HG03280 (cell line): Measurements from ENCODE around the gene CAPZB.
"Not testable (repeated sequence)": the region's sequence is repeated elsewhere in the genome, so short reads cannot be mapped to it uniquely, and the experiment has no call there.

Source experiments
- ATAC-seq: cut with Tn5 transposase; IDR thresholded peaks from one replicate; pipeline ENCODE4 v1.9.1; 2021; ENCODE audit warnings: mild to moderate bottlenecking, moderate library complexity; ENCODE audit not compliant: unreplicated experiment

The CAPZB gene

DNA sequence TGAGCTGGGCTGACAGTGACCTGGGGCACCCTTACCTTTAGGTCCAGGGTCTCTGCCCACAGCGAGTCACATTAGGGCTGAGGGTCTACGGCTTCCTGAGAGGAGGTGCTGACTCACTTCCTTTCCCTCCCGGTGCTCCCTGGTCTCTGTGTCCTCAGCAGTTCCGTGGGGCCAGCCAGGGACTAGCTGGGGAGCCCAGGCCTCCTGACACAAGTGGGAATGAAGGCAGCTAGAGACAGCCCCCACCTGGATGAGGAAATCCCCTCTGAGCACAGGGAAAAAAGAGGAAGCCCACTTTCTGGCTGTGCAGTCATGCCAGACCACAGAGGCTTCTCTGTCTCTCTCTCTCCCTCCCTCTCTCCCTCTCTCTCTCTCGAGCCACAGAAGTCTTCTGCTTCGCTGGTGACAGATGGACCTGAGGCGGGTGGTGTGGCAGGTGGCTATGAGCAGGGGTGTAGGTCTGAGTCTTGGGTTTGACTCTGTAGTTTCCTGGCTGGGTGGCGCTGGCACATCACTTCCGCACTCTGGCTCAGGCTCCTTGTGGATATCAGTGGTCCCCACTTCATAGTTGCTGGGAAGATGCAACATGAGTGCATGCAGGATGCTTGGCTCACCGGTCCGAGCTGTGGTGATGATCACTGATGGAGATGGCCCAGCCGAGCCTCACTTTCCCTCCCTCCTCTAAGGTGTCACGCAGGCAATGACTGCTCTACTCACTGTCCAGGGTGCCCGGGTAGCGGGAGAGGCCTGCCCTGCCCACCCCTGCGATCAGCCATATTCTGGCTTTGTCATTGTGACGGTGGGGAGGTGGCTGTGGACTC is 169.8 kb downstream of the CAPZB start:
- ATAC-seq, result no peak

- ATAC-seq, result no peak
These were observed 171.1 kb downstream of the CAPZB start for GRCh38 chr1:19313961-19314882.

DNA sequence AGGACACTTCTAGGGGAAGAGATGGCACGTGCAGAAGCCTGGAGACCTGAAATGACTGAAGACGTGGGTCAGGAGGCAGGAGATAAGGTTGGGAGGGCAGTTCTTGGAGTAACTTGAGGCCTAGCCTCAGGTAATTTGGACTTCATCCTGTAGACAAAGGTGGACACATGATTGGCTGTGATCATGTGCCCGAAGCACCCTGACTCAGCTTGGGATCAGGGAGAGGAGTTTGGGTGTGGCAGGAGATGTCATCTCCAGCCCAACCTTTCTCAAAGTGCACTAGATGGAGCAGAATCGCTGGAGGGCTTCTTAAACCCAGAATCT is 171.7 kb downstream of the CAPZB start:
- no peak for ATAC-seq

- ATAC-seq, result peak; percentile 9
These were observed 172.3 kb downstream of the CAPZB start for GRCh38 chr1:19312782-19313635.

- ATAC-seq, result peak; percentile 80
These were observed 173.2 kb downstream of the CAPZB start, which contains the start of the genes AKR7A2 and SLC66A1 for GRCh38 chr1:19311931-19312781. Gene AKR7A2, minus strand, starts transcription at chr1:19312144. Its CDS starts 20 bp downstream, at chr1:19312124. Gene SLC66A1, plus strand, starts transcription at chr1:19312326. Its CDS starts 5,352 bp downstream, at chr1:19317678.

DNA sequence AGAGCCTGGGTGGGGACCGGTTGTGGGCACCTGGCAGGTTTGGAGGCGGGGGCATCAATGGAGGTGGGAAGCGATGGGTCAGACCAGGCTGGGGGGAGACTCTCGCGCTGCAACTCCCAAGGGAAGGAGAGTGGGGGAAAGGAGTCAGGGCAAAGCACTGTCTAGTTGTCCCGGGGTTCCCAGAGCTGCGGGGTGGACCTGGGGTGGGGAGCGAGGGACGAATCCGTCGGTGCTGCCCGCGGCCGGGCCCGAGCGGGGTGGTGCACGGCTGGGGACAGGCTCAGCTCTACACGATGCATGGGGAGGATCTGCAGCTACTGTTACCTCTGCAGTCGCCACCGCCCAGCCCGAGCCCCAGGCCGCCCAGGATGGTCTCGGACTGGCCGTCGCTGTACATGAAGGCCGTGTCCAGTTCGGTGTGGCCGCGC is 173.8 kb downstream of the CAPZB start:
- no peak for ATAC-seq

DNA sequence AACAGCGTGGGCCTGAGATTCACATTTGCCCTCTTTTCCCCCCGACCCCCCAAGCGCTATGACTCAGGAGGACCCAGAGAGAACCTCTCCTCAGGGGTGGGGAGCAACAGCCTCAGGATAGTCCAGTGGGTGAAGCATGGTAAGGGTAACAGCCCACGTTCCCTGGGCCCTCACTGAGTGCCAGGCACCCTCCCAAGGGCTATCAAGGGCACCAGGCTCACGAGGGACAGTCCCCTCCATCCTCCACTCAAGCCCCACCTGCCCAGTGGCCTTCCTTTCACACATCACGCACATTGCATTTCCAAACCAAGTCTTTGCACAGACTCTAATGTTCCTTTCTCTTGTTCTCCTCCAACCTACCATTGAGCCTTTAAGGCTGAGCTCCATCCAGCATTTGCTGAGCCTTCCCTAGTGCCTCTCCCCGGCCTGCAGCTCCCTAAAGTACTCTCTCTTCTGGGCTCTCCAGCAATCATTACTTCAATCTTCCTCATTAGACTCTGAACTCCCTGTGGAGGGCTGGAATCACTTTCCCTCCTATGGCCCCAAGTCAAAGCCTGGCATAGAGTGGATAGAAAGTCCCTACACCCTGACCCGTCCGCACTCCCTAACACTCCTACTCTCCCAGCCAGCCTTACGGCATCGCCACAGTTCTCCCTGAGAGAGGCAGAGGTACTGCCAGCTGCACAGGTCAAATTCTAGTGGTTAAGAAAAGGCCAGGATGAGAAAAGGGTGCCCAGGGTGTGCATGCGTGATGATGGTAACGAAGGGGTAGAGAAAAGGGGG is 174.4 kb downstream of the CAPZB start:
- no peak for ATAC-seq

DNA sequence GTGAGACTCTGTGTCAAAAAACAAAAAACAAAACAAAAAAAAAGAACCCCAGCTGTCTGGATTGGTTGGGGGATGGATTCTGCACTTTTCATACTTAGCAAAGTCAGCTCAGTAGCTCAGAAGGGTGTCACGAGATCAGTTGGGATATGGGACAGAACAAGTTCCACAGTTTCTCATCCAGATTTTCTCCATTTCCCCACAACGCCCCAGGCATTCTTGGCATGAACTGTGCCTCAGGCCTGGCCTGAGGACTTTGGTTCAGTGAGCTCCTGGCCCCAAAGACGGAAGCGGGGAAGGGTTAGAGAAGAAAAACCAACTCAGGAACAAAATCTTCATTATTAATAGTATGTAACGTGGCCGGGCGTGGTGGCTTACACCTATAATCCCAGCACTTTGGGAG is 175.3 kb downstream of the CAPZB start:
- no peak for ATAC-seq

DNA sequence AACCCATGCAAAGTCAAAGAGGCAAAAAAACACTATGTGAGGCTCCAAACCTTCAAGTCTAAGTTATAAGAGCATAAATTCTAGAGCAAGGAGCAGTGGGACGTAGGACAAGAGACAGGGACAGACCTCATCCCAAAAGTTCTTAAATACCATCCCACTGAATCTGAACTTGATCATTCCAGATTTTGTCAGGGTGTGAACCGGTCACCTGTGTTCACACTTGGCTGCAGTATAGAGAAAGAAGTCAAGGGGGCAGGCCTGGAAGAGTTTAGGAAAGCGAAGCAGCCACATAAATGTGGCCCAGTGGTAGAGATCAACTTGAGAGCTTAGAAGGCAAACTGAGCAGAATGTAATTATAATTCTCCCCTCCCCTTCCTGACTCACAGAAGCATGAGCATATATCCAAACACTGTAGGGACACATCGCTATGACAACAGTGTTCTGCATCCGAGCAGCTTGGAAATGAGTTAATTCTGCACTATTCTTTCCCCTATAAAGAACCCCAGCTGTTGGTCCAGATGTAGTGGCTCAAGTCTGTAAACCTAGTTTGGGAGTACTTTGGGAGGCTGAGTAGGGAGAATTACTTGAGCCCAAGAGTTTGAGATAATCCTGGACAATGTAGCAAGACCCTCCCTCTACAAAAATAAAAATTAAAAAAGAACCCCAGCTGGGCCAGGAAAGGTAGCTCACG is 176.1 kb downstream of the CAPZB start:
- no peak for ATAC-seq

DNA sequence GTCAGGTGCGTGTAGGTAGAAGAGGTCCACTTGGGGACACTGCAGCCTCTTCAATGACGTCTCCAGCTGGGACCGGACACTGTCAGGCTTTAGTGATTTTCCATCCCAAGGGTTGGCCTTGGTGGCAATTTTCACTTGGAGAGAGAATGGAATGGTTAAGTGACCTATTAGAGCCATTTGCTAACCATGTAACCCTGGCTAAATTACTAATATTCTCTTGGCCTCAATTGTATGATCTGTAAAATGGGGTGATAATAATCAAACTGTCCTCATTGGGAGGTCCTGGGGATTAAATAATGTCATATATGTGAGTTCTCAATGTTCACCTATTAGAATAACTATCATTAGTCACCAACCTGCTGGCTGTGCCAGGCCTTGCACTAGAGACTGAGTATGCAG is 176.8 kb downstream of the CAPZB start:
- no peak for ATAC-seq

- ATAC-seq, result no peak
These were observed 177.4 kb downstream of the CAPZB start for GRCh38 chr1:19307794-19308508.

DNA sequence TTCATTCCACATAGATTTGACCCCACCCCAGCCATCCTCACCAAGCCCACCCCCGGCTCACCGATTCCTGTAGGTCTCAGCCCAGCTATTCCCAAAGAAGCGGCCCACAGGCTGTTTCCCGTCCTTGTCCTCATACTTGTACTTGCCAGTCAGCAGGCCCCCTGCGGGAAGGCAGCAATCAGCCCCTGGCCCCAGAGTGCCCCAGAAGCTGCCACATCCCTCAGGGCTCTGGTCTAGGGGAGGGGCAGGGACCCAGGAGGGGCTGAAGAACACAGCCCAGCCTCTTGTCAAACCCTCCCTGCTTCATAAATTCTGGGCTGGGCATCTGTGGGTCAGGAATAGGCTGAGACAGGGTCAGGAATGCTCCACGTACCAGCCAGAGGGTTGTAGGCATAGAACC is 178.4 kb downstream of the CAPZB start:
- no peak for ATAC-seq

GRCh38 chr1:19305880-19306279 is 179.5 kb downstream of the CAPZB start:
- no peak for ATAC-seq

GRCh38 chr1:19304081-19304480 is 181.3 kb downstream of the CAPZB start:
- not testable (repeated sequence) for ATAC-seq

DNA sequence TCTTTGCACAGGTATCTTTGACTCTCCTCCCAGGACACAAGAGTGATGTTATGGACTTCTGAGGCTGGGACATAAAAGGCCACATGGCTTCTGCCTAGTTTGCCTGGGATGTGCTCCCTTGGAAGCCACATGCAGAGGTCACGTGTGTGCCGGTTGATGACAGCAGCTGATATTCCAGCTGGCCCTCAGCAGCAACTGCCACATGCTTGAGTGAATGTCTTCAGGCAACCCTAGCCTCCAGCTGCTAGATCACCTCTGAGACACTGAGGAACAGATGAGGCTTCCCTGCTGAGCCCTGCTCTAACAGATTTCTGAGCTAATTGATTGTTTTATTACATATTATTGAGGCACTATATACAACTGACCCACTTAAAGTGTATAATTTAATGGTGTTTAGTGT is 185.1 kb downstream of the CAPZB start:
- ATAC-seq, result no peak

DNA sequence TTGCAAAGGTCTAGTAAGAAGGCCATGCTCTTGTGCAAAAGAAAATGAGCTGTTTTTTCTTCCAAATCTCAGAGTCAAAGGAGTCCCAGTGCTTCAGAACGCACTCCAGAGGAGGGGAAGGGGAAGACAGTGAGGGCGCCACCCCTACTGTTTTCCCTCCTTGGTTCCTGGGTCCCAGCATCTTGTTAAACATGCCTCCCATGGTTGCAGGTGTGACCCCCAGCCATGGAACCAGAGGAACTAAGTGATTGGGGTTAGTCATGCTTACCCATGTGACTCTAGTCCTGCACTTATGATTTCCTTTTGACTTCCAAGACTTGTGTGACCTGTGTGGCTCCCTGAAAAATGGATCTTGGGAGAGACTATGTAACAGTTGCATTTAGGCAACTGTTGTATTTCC is 190.7 kb downstream of the CAPZB start:
- no peak for ATAC-seq

DNA sequence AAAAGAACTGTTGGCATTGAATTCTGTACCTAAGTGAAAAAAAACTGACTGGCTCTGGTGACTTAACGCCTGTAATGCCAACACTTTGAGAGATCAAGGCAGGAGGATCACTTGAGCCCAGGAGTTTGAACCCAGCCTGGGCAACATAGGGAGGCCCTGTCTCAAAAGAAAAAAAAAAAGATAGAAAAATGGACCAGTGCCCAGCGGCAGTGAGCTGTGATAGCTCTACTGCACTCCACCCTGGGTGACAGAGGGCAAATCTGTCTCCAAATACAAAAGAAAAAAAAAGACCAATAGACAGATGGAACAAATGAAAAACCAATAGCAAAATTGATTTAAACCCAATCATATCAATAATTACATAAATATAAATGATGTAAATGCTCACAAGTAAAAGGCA is 196.1 kb downstream of the CAPZB start:
- no peak for ATAC-seq
